Astrocyte of the hippocampus (primary cell): Measurements from ENCODE around the gene RPL36A.

Experiments
- DNase-seq: peaks from one replicate; pipeline ENCODE4 v3.0.0; 2011; ENCODE audit warnings: low read depth, low spot score

Gene RPL36A

DNA sequence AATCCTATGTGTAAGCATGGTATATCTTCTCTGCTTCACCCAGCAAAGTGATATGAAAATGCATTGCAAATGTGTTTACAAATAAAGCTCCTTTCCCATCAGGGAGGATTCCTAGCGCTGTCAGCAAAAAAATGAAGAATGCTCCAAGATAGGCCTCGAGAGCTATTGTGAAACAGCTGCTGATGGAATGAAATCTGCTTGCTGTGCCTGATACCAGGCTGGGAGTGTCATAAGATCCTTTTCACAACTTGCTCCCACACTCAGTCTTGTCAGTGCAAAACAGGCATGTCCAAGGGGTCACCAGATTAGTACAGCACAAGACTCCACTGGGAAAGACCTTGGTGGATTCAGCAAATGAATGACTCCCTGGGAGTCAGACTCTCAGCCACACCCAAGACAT, 51.3 kb downstream of the RPL36A start:
- DNase-seq = no peak
